ENCODE results near the gene EGLN2.
A peak's percentile ranks its signal among the peaks of the same experiment; 100 is the strongest.
"Not testable (repeated sequence)": the region's sequence is repeated elsewhere in the genome, so short reads cannot be mapped to it uniquely, and the experiment has no call there.

EGLN2 gene

GRCh38 chr19:40776932-40777644 lies 21.9 kb upstream of the EGLN2 start:
- peak; percentile 92 for DNase-seq (ENCODE audit: low spot score)

GRCh38 chr19:40777645-40777936 lies 21.4 kb upstream of the EGLN2 start:
- DNase-seq (ENCODE audit: low spot score): no peak

GRCh38 chr19:40777937-40778705 lies 20.9 kb upstream of the EGLN2 start, which contains the start of gene RAB4B:
Gene RAB4B, plus strand, starts transcription at chr19:40778247. Its CDS starts 129 bp downstream, at chr19:40778376.
- peak; percentile 98 for DNase-seq (ENCODE audit: low spot score)

- no peak for DNase-seq (ENCODE audit: low spot score)
Measured at GRCh38 chr19:40778706-40779284, 20.2 kb upstream of the EGLN2 start.

- DNase-seq (ENCODE audit: low spot score): no peak
Measured at GRCh38 chr19:40780582-40780981, 18.4 kb upstream of the EGLN2 start.

GRCh38 chr19:40781140-40781539 lies 17.9 kb upstream of the EGLN2 start:
- DNase-seq (ENCODE audit: low spot score): no peak

- DNase-seq (ENCODE audit: low spot score): no peak
Measured at GRCh38 chr19:40783711-40784110, 15.3 kb upstream of the EGLN2 start.

GRCh38 chr19:40784146-40784545 lies 14.8 kb upstream of the EGLN2 start:
- DNase-seq (ENCODE audit: low spot score): not testable (repeated sequence)

- no peak for DNase-seq (ENCODE audit: low spot score)
Measured at GRCh38 chr19:40785526-40785925, 13.5 kb upstream of the EGLN2 start.

- DNase-seq (ENCODE audit: low spot score): no peak
Measured at GRCh38 chr19:40786060-40787037, 12.6 kb upstream of the EGLN2 start.

- no peak for DNase-seq (ENCODE audit: low spot score)
Measured at GRCh38 chr19:40791349-40791748, 7.6 kb upstream of the EGLN2 start.

GRCh38 chr19:40791996-40792395 lies 7.0 kb upstream of the EGLN2 start:
- no peak for DNase-seq (ENCODE audit: low spot score)

- no peak for DNase-seq (ENCODE audit: low spot score)
Measured at GRCh38 chr19:40797166-40797962, 1.6 kb upstream of the EGLN2 start.

- peak; percentile 70 for DNase-seq (ENCODE audit: low spot score)
Measured at GRCh38 chr19:40797963-40798682, 868 bp upstream of the EGLN2 start.

- peak; percentile 70 for DNase-seq (ENCODE audit: low spot score)
Measured at GRCh38 chr19:40799558-40800338, 757 bp downstream of the EGLN2 start.

- DNase-seq (ENCODE audit: low spot score): no peak
Measured at GRCh38 chr19:40800339-40800996, 1.5 kb downstream of the EGLN2 start.

- no peak for DNase-seq (ENCODE audit: low spot score)
Measured at GRCh38 chr19:40800997-40801377, 2.0 kb downstream of the EGLN2 start.

- DNase-seq (ENCODE audit: low spot score): no peak
Measured at GRCh38 chr19:40801426-40802299, 2.7 kb downstream of the EGLN2 start.

Data from GM03348 (cell line).